GM21381 (cell line): ENCODE measurements around the gene SLC31A1.

Source experiments
- ATAC-seq: cut with Tn5 transposase; IDR thresholded peaks from one replicate; pipeline ENCODE4 v1.9.1; 2021; ENCODE audit warnings: mild to moderate bottlenecking, moderate library complexity; ENCODE audit not compliant: unreplicated experiment

The SLC31A1 gene

DNA sequence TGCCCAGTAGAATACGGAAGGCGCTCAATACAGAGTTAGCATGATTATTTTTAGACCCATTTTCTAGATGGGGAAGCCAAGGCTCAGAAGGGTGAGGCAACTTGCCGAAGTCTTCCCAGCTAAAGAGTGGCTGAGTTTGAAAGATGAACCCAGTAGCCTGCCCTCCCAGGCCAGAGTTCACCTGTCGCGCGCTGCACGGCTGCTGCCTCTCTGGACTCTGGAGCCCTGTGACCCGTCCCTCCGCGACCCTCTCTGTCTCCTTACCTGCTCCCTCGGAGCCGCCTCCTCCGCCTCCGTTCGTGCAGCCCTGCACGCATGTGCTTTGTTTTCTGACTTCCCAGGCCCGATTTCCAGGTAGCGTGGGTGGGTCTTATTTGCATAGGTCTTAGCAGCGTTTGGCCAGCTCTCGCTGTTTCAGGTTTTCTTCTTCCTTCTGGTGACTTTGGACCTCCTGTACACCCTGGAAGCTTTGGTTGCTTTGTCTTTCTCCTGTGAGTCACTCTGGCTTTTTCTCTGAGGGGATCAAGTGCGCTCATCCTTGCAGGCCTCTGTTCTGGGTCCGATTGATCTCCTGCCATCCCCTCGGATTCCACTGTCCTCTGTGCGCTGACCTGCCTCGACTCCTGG, 81.6 kb downstream of the SLC31A1 start, which contains the start of gene RNF183:
RNF183 (minus strand) TSS at position 585 of the 627 bp plus-strand sequence. CDS start 5,192 bp downstream, outside the sequence.
- ATAC-seq: no peak

DNA sequence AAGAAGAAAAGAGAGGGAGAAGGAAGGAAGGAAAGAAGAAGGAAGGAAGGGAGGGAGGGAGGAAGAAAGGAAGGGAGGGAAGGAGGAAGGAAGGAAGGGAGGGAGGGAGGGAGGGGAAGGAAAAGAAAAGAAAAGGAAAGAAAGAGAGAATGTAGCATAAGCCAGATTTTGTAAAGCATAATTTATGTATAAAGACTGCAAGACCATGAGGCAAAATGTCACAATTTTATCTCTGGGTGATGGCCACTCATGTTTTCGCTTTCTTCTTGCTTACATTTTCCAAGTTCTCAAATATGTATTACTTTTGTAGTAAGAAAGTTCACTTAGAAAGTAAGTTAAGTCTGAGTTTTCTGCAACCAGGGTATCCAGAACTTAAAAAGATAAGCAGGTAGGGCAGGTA, 85.2 kb downstream of the SLC31A1 start:
- no peak for ATAC-seq

DNA sequence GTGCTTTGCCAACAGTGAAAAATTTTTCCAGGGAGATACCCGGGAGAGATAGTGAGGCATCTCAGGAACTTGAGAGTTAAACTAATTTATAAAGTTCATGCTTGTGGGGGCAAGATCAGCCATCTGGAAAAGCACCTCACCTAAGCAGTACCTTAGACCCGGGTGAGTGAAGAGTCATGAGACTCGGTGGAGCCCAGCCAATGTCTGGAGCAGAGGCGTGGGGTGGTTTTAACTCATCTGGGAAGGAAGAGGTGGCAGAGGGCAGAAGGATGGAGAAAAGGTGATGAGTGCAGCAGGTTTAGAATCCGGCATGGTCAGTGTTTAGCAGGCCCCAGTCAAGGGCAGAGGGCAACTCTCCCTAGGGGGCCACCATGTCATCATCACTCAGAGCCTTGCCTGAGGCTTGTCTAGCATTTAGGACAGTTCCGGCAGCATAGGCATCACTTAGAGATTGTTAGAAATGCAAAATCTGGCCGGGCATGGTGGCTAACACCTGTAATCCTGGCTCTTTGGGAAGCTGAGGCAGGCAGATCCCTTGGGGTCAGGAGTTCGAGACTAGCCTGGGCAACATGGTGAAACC, 86.1 kb downstream of the SLC31A1 start:
- ATAC-seq: no peak

DNA sequence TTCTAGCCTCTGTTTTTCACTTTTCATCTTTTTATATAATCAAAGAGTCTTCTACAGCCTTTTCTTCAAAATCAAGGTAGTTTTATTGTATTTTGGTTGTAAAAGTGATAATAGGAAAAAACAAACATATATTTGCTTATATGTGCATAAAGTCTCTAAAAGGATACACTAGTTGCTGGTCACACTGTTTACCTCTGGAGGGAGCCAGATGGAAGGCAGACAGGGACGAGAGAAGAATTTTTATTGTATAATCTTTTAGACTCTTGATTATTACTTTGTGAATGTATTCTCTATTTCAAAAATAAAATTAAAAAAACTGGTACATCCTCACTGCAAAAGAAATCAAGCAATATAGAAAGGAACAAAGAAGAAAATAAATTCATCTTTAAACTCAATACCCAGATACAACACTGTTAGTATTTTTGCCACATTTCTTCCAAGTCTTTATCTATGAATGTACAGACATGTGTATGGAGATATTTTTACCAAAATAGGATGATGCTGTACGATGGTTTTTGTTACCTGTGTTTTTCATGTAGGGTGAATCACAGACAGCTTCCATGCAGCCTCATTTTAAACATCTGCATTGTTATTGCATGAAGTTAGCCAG, 88.0 kb downstream of the SLC31A1 start:
- no peak for ATAC-seq

DNA sequence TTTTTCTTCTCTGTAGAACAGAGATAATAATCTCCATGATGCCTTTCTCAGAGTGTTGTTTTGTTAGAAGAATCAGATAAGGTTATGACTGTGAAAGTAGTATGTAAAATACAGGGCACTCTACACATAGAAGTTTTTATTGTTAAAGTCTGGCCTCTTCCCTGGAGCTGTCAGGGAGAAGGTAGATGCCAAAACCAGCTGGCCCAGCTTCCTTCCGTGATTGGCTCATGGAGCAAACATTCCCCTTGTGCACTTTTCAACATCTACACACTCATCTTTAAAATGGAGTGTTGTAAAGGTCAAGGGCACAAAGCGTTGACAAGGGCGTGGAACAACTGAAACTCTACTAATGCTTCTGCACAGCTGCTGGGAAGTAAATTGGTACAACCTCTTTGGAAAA, 89.2 kb downstream of the SLC31A1 start:
- ATAC-seq: no peak

DNA sequence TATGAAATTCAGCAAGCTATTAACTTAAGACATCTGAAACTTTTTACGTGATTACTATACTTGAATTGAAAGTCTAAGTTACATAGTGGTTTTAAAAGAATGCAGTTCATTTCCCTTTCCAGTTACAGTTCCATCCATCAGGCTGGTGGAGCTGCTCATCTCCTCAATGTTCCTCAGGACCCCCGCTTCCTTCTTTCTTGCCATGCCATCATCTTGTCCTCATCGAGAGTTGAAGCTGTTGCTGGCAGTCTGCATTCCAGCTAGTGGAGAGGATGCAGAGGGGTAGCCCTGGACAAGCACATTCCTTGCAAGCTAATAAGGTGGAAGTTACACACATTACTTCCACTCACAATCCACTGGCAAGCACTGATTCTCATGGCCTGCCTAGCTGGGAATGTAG, 90.6 kb downstream of the SLC31A1 start:
- ATAC-seq: no peak

DNA sequence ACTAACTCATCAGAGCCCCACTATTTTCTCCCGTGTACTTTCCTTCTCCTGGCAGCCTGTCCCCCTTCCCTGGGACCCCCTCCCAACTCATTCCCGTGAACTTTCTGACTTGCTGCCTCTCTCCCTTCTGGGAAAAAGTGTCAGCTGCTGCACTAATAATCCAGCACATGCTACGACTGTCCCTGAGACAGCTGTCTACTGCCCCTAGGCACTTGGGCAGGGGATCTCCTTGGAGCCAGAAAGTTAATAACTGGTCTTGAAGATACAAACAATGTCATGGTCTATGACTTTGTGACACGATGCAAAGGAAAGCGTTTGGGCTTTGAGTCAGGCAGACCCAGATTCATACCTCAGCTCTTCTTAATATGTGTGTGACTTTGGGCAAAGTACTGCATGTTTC, 91.9 kb downstream of the SLC31A1 start:
- ATAC-seq: no peak
